ENCODE measurements around the gene DNAJC6.

- TF ChIP-seq, protein P1, sequence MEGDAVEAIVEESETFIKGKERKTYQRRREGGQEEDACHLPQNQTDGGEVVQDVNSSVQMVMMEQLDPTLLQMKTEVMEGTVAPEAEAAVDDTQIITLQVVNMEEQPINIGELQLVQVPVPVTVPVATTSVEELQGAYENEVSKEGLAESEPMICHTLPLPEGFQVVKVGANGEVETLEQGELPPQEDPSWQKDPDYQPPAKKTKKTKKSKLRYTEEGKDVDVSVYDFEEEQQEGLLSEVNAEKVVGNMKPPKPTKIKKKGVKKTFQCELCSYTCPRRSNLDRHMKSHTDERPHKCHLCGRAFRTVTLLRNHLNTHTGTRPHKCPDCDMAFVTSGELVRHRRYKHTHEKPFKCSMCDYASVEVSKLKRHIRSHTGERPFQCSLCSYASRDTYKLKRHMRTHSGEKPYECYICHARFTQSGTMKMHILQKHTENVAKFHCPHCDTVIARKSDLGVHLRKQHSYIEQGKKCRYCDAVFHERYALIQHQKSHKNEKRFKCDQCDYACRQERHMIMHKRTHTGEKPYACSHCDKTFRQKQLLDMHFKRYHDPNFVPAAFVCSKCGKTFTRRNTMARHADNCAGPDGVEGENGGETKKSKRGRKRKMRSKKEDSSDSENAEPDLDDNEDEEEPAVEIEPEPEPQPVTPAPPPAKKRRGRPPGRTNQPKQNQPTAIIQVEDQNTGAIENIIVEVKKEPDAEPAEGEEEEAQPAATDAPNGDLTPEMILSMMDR (IDR thresholded peaks at IDR 0.05), result no peak
- TF ChIP-seq POLR2A (IDR thresholded peaks at IDR 0.05), result no peak
Observed at GRCh38 chr1:65319141-65319540, 9.8 kb downstream of the DNAJC6 start.
